ENCODE results near the gene NOL4L.

DNA sequence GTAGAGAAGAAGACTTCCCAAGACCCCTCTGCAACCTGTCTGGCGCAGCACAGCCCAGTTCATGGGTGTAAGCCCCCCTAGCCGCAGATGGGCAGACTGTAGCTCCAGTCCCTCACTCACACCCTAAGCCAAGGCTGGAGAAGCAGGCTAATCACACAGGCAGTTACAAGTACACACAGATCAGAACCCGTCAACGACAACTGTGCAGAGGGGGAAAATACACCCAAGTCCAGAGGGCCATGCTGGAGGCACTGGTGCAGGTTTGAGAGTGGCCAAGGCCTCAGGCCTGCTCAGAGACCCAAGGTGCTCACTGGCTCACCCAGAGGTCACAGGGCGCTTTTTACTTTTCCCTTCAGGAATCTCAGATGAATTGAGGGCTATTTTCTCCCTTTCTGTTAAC is 106.1 kb downstream of the NOL4L start:
- TF ChIP-seq CTCF (conservative IDR thresholded peaks at IDR 0.05), result no peak
- TF ChIP-seq ZFX (IDR thresholded peaks at IDR 0.05), result no peak

Data from C4-2B (cell line).